Measurements from ENCODE around the gene CALM1.

The CALM1 gene

DNA sequence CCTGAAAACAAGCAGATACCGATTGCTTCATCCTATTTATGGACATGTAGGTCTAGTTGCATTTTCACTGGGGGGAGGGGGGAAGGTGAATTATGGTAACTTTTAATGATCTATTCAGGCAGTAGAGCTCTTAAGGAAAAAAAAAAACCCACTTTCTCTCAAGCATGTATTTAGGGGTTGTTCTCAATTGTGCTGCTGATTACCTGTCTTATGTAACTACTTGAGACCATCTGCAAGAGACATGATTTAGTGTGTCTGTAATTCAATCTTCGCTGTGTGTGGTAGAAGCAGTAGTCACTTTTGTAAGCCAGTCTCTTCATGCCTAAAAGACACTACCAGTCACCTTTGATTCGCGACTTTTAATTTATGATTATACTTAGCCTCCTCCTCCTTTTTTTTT, 8.9 kb downstream of the CALM1 start (continued):
- peak; percentile 89 for TF ChIP-seq ZNF843 (tag by site-specific recombination; IDR thresholded peaks at IDR 0.05)
- TF ChIP-seq, protein P1, sequence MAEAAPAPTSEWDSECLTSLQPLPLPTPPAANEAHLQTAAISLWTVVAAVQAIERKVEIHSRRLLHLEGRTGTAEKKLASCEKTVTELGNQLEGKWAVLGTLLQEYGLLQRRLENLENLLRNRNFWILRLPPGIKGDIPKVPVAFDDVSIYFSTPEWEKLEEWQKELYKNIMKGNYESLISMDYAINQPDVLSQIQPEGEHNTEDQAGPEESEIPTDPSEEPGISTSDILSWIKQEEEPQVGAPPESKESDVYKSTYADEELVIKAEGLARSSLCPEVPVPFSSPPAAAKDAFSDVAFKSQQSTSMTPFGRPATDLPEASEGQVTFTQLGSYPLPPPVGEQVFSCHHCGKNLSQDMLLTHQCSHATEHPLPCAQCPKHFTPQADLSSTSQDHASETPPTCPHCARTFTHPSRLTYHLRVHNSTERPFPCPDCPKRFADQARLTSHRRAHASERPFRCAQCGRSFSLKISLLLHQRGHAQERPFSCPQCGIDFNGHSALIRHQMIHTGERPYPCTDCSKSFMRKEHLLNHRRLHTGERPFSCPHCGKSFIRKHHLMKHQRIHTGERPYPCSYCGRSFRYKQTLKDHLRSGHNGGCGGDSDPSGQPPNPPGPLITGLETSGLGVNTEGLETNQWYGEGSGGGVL (tag by site-specific recombination; IDR thresholded peaks at IDR 0.05) = 0 out of 2 replicates have a peak, but pooled peaks have one; percentile 43
- TF ChIP-seq ZNF777 (tag by site-specific recombination; IDR thresholded peaks at IDR 0.05; ENCODE audit: borderline replicate concordance) = no peak
- no peak for TF ChIP-seq ZNF830 (tag by site-specific recombination; IDR thresholded peaks at IDR 0.05; ENCODE audit: low read depth)
- no peak for TF ChIP-seq ZSCAN18 (tag by site-specific recombination; IDR thresholded peaks at IDR 0.05)
- TF ChIP-seq ZNF549 (tag by site-specific recombination; IDR thresholded peaks at IDR 0.05) = no peak
- TF ChIP-seq BCL11A (tag by site-specific recombination; IDR thresholded peaks at IDR 0.05; ENCODE audit: low read depth) = peak; percentile 77
- no peak for TF ChIP-seq ZNF350 (tag by site-specific recombination; IDR thresholded peaks at IDR 0.05)
- TF ChIP-seq, protein P2, sequence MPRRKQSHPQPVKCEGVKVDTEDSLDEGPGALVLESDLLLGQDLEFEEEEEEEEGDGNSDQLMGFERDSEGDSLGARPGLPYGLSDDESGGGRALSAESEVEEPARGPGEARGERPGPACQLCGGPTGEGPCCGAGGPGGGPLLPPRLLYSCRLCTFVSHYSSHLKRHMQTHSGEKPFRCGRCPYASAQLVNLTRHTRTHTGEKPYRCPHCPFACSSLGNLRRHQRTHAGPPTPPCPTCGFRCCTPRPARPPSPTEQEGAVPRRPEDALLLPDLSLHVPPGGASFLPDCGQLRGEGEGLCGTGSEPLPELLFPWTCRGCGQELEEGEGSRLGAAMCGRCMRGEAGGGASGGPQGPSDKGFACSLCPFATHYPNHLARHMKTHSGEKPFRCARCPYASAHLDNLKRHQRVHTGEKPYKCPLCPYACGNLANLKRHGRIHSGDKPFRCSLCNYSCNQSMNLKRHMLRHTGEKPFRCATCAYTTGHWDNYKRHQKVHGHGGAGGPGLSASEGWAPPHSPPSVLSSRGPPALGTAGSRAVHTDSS (tag by site-specific recombination; IDR thresholded peaks at IDR 0.05) = no peak
- peak; percentile 47; the same call in 1 of the 2 replicates for TF ChIP-seq GFI1B (tag by site-specific recombination; IDR thresholded peaks at IDR 0.05)
- TF ChIP-seq KLF16 (tag by site-specific recombination; IDR thresholded peaks at IDR 0.05) = 0 out of 2 replicates have a peak, but pooled peaks have one; percentile 51
- TF ChIP-seq ZXDB (tag by site-specific recombination; IDR thresholded peaks at IDR 0.05) = peak; percentile 69
- TF ChIP-seq ZBTB48 (tag by site-specific recombination; IDR thresholded peaks at IDR 0.05) = peak; percentile 79
- TF ChIP-seq OSR2 (tag by site-specific recombination; IDR thresholded peaks at IDR 0.05) = peak; percentile 99
- peak; percentile 83 for TF ChIP-seq WT1 (tag by site-specific recombination; IDR thresholded peaks at IDR 0.05)
- TF ChIP-seq ZNF521 (tag by site-specific recombination; IDR thresholded peaks at IDR 0.05) = no peak
- TF ChIP-seq YY1 (tag by site-specific recombination; IDR thresholded peaks at IDR 0.05) = no peak
- TF ChIP-seq ZNF660 (tag by site-specific recombination; IDR thresholded peaks at IDR 0.05) = no peak
- TF ChIP-seq, protein P3, sequence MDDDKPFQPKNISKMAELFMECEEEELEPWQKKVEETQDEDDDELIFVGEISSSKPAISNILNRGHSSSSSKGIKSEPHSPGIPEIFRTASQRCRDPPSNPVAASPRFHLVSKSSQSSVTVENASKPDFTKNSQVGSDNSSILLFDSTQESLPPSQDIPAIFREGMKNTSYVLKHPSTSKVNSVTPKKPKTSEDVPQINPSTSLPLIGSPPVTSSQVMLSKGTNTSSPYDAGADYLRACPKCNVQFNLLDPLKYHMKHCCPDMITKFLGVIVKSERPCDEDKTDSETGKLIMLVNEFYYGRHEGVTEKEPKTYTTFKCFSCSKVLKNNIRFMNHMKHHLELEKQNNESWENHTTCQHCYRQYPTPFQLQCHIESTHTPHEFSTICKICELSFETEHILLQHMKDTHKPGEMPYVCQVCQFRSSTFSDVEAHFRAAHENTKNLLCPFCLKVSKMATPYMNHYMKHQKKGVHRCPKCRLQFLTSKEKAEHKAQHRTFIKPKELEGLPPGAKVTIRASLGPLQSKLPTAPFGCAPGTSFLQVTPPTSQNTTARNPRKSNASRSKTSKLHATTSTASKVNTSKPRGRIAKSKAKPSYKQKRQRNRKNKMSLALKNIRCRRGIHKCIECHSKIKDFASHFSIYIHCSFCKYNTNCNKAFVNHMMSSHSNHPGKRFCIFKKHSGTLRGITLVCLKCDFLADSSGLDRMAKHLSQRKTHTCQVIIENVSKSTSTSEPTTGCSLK (tag by site-specific recombination; IDR thresholded peaks at IDR 0.05) = no peak
- TF ChIP-seq ZNF292 (tag by site-specific recombination; IDR thresholded peaks at IDR 0.05; ENCODE audit: borderline replicate concordance, low read depth) = no peak
- TF ChIP-seq ZBTB7A (tag by site-specific recombination; IDR thresholded peaks at IDR 0.05; ENCODE audit: low read depth) = no peak; the same call in 1 of the 2 replicates
- TF ChIP-seq ZNF837 (tag by site-specific recombination; IDR thresholded peaks at IDR 0.05) = no peak
- peak; percentile 83; the same call in 1 of the 2 replicates for TF ChIP-seq ZNF324 (tag by site-specific recombination; IDR thresholded peaks at IDR 0.05)
- TF ChIP-seq SP2 (tag by site-specific recombination; IDR thresholded peaks at IDR 0.05) = no peak
- no peak; the same call in 1 of the 2 replicates for TF ChIP-seq ZNF792 (tag by site-specific recombination; IDR thresholded peaks at IDR 0.05)
- TF ChIP-seq ZSCAN30 (tag by site-specific recombination; IDR thresholded peaks at IDR 0.05) = no peak
- TF ChIP-seq ZNF560 (tag by site-specific recombination; IDR thresholded peaks at IDR 0.05; ENCODE audit: borderline replicate concordance) = no peak
- no peak for TF ChIP-seq ZNF133 (tag by site-specific recombination; IDR thresholded peaks at IDR 0.05)

Data from HEK293 (cell line).